ENCODE data around the gene TRPV4. TPM values are rescaled to one million over a fixed set of nuclear protein-coding genes. Genes with fewer than 3 reads are reported as not detected.

Gene TRPV4
- total RNA-seq, 1 donor from 2014 or later, result not detected

- intact Hi-C loops (cut with micrococcal nuclease), result no loop called here
These were observed 3.5 kb downstream of the TRPV4 start for GRCh38 chr12:109829667-109830066.

GRCh38 chr12:109828754-109829511, 4.3 kb downstream of the TRPV4 start:
- intact Hi-C loops (cut with micrococcal nuclease), result no loop called here

GRCh38 chr12:109827566-109828550, 5.3 kb downstream of the TRPV4 start:
- intact Hi-C loops (cut with micrococcal nuclease), result no loop called here

- intact Hi-C loops (cut with micrococcal nuclease), result no loop called here
These were observed 6.1 kb downstream of the TRPV4 start for GRCh38 chr12:109827080-109827479.

- intact Hi-C loops (cut with micrococcal nuclease), result no loop called here
These were observed 8.5 kb downstream of the TRPV4 start for GRCh38 chr12:109824731-109825130.

GRCh38 chr12:109822951-109823411, 10.2 kb downstream of the TRPV4 start:
- intact Hi-C loops (cut with micrococcal nuclease), result no loop called here

- intact Hi-C loops (cut with micrococcal nuclease), result no loop called here
These were observed 10.8 kb downstream of the TRPV4 start for GRCh38 chr12:109822416-109822815.

GRCh38 chr12:109821968-109822367, 11.2 kb downstream of the TRPV4 start:
- intact Hi-C loops (cut with micrococcal nuclease), result no loop called here

GRCh38 chr12:109820816-109821381, 12.3 kb downstream of the TRPV4 start:
- intact Hi-C loops (cut with micrococcal nuclease), result no loop called here

- intact Hi-C loops (cut with micrococcal nuclease), result no loop called here
These were observed 14.2 kb downstream of the TRPV4 start for GRCh38 chr12:109818905-109819500.

GRCh38 chr12:109818253-109818652, 14.9 kb downstream of the TRPV4 start:
- intact Hi-C loops (cut with micrococcal nuclease), result no loop called here

GRCh38 chr12:109817627-109818231, 15.5 kb downstream of the TRPV4 start:
- intact Hi-C loops (cut with micrococcal nuclease), result no loop called here

- intact Hi-C loops (cut with micrococcal nuclease), result no loop called here
These were observed 16.3 kb downstream of the TRPV4 start for GRCh38 chr12:109816870-109817269.

- intact Hi-C loops (cut with micrococcal nuclease), result no loop called here
These were observed 17.2 kb downstream of the TRPV4 start for GRCh38 chr12:109815757-109816617.

- intact Hi-C loops (cut with micrococcal nuclease), result no loop called here
These were observed 18.0 kb downstream of the TRPV4 start for GRCh38 chr12:109815225-109815624.

- intact Hi-C loops (cut with micrococcal nuclease), result no loop called here
These were observed 18.5 kb downstream of the TRPV4 start for GRCh38 chr12:109814600-109815150.

GRCh38 chr12:109813810-109814416, 19.3 kb downstream of the TRPV4 start:
- intact Hi-C loops (cut with micrococcal nuclease), result no loop called here

GRCh38 chr12:109811624-109811995, 21.6 kb downstream of the TRPV4 start:
- intact Hi-C loops (cut with micrococcal nuclease), result no loop called here

GRCh38 chr12:109810954-109811623, 22.1 kb downstream of the TRPV4 start:
- intact Hi-C loops (cut with micrococcal nuclease), result no loop called here

Data from T-helper 2 cell treated with Interferon-gamma antibody and Interleukin-4, amounts not matched to agents 100 ng/mL and 5 ng/mL, for 36 hours (primary cell).